GM19438 (cell line): ENCODE data around the gene IGSF11.
"Not testable (repeated sequence)": the region's sequence is repeated elsewhere in the genome, so short reads cannot be mapped to it uniquely, and the experiment has no call there.

Experiments used
- ATAC-seq: cut with Tn5 transposase; IDR thresholded peaks from one replicate; pipeline ENCODE4 v1.9.1; 2021; ENCODE audit warnings: low read depth; ENCODE audit not compliant: unreplicated experiment

The IGSF11 gene

GRCh38 chr3:118990823-118991560, 43.7 kb downstream of the IGSF11 start:
- ATAC-seq = no peak

- ATAC-seq = no peak
Measured at GRCh38 chr3:118988198-118989130, 46.2 kb downstream of the IGSF11 start.

- ATAC-seq = no peak
Measured at GRCh38 chr3:118987477-118987876, 47.2 kb downstream of the IGSF11 start.

- ATAC-seq = no peak
Measured at GRCh38 chr3:118986734-118987133, 47.9 kb downstream of the IGSF11 start.

GRCh38 chr3:118984699-118985098, 49.9 kb downstream of the IGSF11 start:
- ATAC-seq = no peak

GRCh38 chr3:118981494-118982134, 53.0 kb downstream of the IGSF11 start:
- ATAC-seq = no peak

- no peak for ATAC-seq
Measured at GRCh38 chr3:118980832-118981231, 53.8 kb downstream of the IGSF11 start.

- ATAC-seq = no peak
Measured at GRCh38 chr3:118978393-118978758, 56.3 kb downstream of the IGSF11 start.

- no peak for ATAC-seq
Measured at GRCh38 chr3:118977671-118978392, 56.8 kb downstream of the IGSF11 start.

GRCh38 chr3:118977118-118977517, 57.5 kb downstream of the IGSF11 start:
- no peak for ATAC-seq

GRCh38 chr3:118975476-118975875, 59.2 kb downstream of the IGSF11 start:
- not testable (repeated sequence) for ATAC-seq

- ATAC-seq = no peak
Measured at GRCh38 chr3:118974356-118975097, 60.1 kb downstream of the IGSF11 start.

- ATAC-seq = no peak
Measured at GRCh38 chr3:118973050-118973449, 61.6 kb downstream of the IGSF11 start.

- ATAC-seq = no peak
Measured at GRCh38 chr3:118970819-118971218, 63.8 kb downstream of the IGSF11 start.

GRCh38 chr3:118968640-118969039, 66.0 kb downstream of the IGSF11 start:
- no peak for ATAC-seq

- no peak for ATAC-seq
Measured at GRCh38 chr3:118968111-118968510, 66.5 kb downstream of the IGSF11 start.

- no peak for ATAC-seq
Measured at GRCh38 chr3:118966700-118967099, 67.9 kb downstream of the IGSF11 start.

- no peak for ATAC-seq
Measured at GRCh38 chr3:118963711-118964110, 70.9 kb downstream of the IGSF11 start.

- no peak for ATAC-seq
Measured at GRCh38 chr3:118960876-118961450, 73.7 kb downstream of the IGSF11 start.
